SK-N-MC (cell line): ENCODE measurements around the gene FANK1.
"Not testable (repeated sequence)": the region's sequence is repeated elsewhere in the genome, so short reads cannot be mapped to it uniquely, and the experiment has no call there.

Experiments
- DNase-seq: peaks from one replicate; pipeline ENCODE4 v3.0.0-alpha.2; 2011; ENCODE audit warnings: low read depth, low spot score
- H3K27ac ChIP-seq: fragments of 200-600 bp; sonication (generic); 2 replicates; pipeline ENCODE4 v1.5.1; 2016; ENCODE audit warnings: mixed run types
- H3K36me3 ChIP-seq: fragments of 200-600 bp; sonication (generic); 2 replicates; pipeline ENCODE4 v1.6.1; 2017; ENCODE audit warnings: antibody characterized with exemption, low read length, mixed read lengths; ENCODE audit not compliant: insufficient read depth
- H3K4me3 ChIP-seq: fragments of 200-600 bp; sonication (generic); 2 replicates; pipeline ENCODE4 v1.5.1; 2016
- H3K9ac ChIP-seq: fragments of 200-600 bp; sonication (generic); 2 replicates; pipeline ENCODE4 v1.8.0; 2017; ENCODE audit warnings: mixed run types, mixed read lengths; ENCODE audit not compliant: insufficient read length
- H3K9me3 ChIP-seq: fragments of 200-600 bp; sonication (generic); 2 replicates; pipeline ENCODE4 v1.6.1; 2017; ENCODE audit warnings: low read depth, mild to moderate bottlenecking, antibody characterized with exemption, low read length, moderate library complexity, mixed read lengths
- EZH2 ChIP-seq: fragments of 200-600 bp; sonication (generic); IDR thresholded peaks from one replicate; pipeline ENCODE4 v1.6.1; 2017; ENCODE audit warnings: antibody characterized with exemption
- FOXP2 ChIP-seq: optimal IDR thresholded peaks from 2 replicates; pipeline ENCODE3; 2011; ENCODE audit warnings: mild to moderate bottlenecking, moderate library complexity; ENCODE audit not compliant: insufficient read depth; ENCODE audit errors: extremely low read length, control extremely low read depth
- POLR2AphosphoS5 ChIP-seq: IDR thresholded peaks from 2 replicates; pipeline ENCODE4 v1.6.1; 2012; ENCODE audit warnings: mild to moderate bottlenecking, low read depth, low read length, borderline replicate concordance

Gene FANK1, protein sequence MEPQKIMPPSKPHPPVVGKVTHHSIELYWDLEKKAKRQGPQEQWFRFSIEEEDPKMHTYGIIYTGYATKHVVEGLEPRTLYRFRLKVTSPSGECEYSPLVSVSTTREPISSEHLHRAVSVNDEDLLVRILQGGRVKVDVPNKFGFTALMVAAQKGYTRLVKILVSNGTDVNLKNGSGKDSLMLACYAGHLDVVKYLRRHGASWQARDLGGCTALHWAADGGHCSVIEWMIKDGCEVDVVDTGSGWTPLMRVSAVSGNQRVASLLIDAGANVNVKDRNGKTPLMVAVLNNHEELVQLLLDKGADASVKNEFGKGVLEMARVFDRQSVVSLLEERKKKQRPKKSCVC

GRCh38 chr10:125896088-125896934 is at the start of gene FANK1:
FANK1 (plus strand) TSS chr10:125896564; CDS start chr10:125896643, 79 bp downstream.
- H3K4me3 ChIP-seq, result peak within 1 kb of the TSS; percentile 74
- H3K9me3 ChIP-seq, H3K36me3 ChIP-seq, H3K27ac ChIP-seq, DNase-seq: not testable (repeated sequence)
- peak within 1 kb of the TSS; percentile 62 for H3K9ac ChIP-seq

GRCh38 chr10:125846894-125847293 is 49.5 kb upstream of the FANK1 start:
- no peaks in the 10 kb centered on the region; the same call in 1 of the 2 replicates for H3K36me3 ChIP-seq

DNA sequence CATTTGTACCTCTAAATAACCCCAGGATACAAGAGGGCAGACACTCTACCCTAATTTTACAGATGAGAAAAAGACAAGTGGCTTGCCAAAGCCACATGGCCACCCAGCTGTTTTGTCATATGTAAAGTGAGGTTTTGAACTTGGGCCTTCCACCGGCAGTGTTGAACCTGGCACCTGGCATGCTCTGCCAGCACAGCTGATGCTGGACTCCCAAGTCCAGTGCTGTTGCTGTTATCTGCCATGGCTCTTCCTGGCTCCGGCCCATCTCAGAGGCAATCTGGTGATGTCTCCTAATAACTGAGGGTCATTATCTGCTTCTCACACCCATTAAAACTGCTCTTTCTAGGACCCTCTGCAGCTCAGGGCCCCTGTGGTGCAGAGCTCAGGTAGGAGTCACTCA is 48.0 kb upstream of the FANK1 start:
- DNase-seq, result no peak
- H3K27ac ChIP-seq, result no peak overlapping the region
- H3K4me3 ChIP-seq, result no peak overlapping the region
- H3K36me3 ChIP-seq, result no peaks in the 10 kb centered on the region
- no peak overlapping the region for H3K9ac ChIP-seq
- no peak for TF ChIP-seq FOXP2
- no peak for TF ChIP-seq EZH2
- no peak for TF ChIP-seq POLR2AphosphoS5
- H3K9me3 ChIP-seq, result no peaks in the 10 kb centered on the region

More at GRCh38 chr10:125846894-125847293, 49.5 kb upstream of the FANK1 start:
- Histone ChIP-seq H3K4me3 (no peak overlapping the region), H3K9ac (no peak overlapping the region), H3K27ac (no peak overlapping the region), H3K9me3 (no peaks in the 10 kb centered on the region)
- DNase-seq, result no peak
- TF ChIP-seq FOXP2 (no peak), EZH2 (no peak), POLR2AphosphoS5 (no peak)

DNA sequence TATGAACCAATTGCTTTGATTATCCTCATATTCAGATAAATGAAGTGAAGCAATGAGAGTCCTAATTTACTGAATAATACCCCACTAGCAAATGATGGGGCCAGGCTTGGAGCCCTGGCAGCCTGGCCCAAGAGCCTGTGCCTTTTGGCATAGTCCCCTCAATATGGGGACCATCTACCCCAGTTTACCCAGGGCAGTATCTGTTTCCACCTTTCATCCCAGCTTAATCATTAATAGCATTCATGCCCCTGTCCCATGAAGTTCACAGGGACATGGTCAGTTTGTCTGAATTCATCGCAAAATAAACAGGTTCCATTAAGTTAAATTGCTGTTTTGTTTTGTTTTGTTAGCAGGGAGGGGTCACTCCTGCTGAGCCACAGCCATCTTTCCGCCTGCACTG is 47.5 kb upstream of the FANK1 start:
- H3K9me3 ChIP-seq, result no peaks in the 10 kb centered on the region
- DNase-seq, result no peak
- H3K36me3 ChIP-seq, result no peaks in the 10 kb centered on the region
- H3K4me3 ChIP-seq, result no peak overlapping the region
- TF ChIP-seq FOXP2, result no peak
- TF ChIP-seq POLR2AphosphoS5, result no peak
- TF ChIP-seq EZH2, result no peak
- no peak overlapping the region for H3K27ac ChIP-seq
- H3K9ac ChIP-seq, result no peak overlapping the region

GRCh38 chr10:125849448-125849847 is 46.9 kb upstream of the FANK1 start:
- TF ChIP-seq POLR2AphosphoS5 (no peak), FOXP2 (no peak), EZH2 (no peak)
- Histone ChIP-seq H3K9ac (no peak overlapping the region), H3K9me3 (no peaks in the 10 kb centered on the region), H3K4me3 (no peak overlapping the region), H3K36me3 (no peaks in the 10 kb centered on the region), H3K27ac (no peak overlapping the region)
- DNase-seq, result no peak

- no peaks in the 10 kb centered on the region for H3K9me3 ChIP-seq
- DNase-seq, result no peak
- H3K4me3 ChIP-seq, result no peak overlapping the region
- no peak overlapping the region for H3K9ac ChIP-seq
- no peaks in the 10 kb centered on the region for H3K36me3 ChIP-seq
- TF ChIP-seq EZH2 (no peak), POLR2AphosphoS5 (no peak), FOXP2 (no peak)
- H3K27ac ChIP-seq, result no peak overlapping the region
Observed at GRCh38 chr10:125850766-125851731, 45.3 kb upstream of the FANK1 start.

DNA sequence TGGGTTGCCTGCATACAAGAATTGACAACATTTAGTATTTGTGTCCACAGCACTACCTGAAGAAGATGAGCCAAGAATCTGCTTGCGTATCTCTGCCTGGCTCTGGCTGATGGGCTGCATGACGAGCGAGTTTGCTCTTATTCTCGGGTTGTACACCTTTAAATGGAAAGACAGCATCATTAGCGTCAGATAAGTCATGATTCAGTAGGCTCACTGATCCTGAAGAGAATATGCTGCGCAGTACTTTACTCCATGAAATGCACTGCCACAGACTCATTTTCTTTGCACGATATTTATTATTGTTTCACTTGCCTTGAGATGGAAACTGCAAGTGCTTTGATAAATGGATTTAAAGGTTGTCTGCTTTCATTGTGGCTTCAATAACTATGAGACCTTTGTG is 43.9 kb upstream of the FANK1 start:
- Histone ChIP-seq H3K36me3 (no peaks in the 10 kb centered on the region), H3K9ac (no peak overlapping the region), H3K9me3 (no peaks in the 10 kb centered on the region), H3K4me3 (no peak overlapping the region), H3K27ac (no peak overlapping the region)
- DNase-seq, result no peak
- TF ChIP-seq FOXP2 (no peak), EZH2 (no peak), POLR2AphosphoS5 (no peak)
